GOT3 (cell line): ENCODE data around the gene SCN1A.
"Not testable (repeated sequence)": the region's sequence is repeated elsewhere in the genome, so short reads cannot be mapped to it uniquely, and the experiment has no call there.

Experiments
- DNase-seq: peaks from one replicate; lab custom pipeline; 2025; ENCODE audit warnings: mixed read lengths; lab: John Stamatoyannopoulos, UW

The SCN1A gene

GRCh38 chr2:166135152-166135848, 7.5 kb upstream of the SCN1A start:
- no peak for DNase-seq

GRCh38 chr2:166134252-166135151, 6.7 kb upstream of the SCN1A start:
- no peak for DNase-seq

DNA sequence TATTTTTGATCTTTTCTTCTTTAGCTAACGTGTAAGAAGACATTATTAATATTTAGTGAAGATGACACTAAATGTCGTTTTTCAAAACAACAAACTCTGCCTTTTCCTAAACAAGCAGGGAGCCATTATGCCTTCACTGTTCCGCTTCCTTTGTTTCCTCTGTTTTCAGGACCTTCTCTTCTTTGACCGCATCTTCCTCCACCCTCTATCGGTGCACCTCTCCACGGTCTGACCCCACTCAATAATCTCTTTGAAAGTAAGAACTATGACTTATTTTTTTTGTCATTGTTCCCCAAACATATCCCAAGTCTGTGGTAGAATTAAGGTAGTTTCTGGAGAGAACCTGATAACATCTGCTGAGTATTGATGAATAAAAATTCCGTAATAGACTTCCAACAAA, 5.8 kb upstream of the SCN1A start:
- DNase-seq: no peak

- no peak for DNase-seq
These were observed 311 bp upstream of the SCN1A start for GRCh38 chr2:166128156-166128505.

GRCh38 chr2:166126007-166126639, 1.7 kb downstream of the SCN1A start:
- DNase-seq: no peak

GRCh38 chr2:166125557-166125956, 2.3 kb downstream of the SCN1A start:
- no peak for DNase-seq

- no peak for DNase-seq
These were observed 9.6 kb downstream of the SCN1A start for GRCh38 chr2:166118180-166118579.

DNA sequence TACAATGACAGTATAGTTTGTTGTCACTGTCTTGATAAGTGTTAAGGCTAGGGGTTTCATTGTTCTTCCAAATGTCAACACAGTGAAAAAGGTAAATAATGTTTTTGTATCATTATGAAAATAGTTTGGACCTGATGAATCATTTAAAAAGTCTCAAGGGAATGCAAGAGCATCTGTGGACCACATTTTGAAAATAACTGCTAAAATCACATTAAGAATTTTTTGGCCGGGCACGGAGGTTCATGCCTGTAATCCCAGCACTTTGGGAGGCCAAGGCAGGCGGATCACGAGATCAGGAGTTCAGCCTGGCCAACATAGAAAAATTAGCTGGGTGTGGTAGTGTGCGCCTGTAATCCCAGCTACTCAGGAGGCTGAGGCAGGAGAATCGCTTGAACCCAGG, 10.3 kb downstream of the SCN1A start:
- no peak for DNase-seq

- DNase-seq: no peak
These were observed 12.2 kb downstream of the SCN1A start for GRCh38 chr2:166115589-166115988.

- DNase-seq: no peak
These were observed 15.6 kb downstream of the SCN1A start for GRCh38 chr2:166112193-166112605.

- DNase-seq: no peak
These were observed 21.3 kb downstream of the SCN1A start for GRCh38 chr2:166106431-166107015.

DNA sequence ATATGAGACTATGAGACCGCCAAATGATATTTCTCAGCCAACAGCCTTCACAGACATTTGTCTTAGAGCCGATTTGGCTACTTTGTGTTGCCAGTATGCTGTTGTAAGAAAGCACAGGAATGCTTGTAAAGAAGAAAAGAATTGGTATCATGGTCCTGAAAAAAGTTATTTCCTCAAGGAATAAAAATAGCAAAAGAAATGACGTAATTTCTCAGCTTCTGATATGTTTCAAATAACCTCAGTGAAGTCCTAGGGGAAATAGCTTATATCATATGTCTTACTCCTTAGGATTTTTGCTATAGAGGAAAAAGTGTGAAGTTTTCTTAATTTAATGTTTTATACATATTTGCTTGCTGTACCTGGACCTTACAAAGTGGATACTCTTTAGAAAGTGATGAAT, 23.0 kb downstream of the SCN1A start:
- no peak for DNase-seq

DNA sequence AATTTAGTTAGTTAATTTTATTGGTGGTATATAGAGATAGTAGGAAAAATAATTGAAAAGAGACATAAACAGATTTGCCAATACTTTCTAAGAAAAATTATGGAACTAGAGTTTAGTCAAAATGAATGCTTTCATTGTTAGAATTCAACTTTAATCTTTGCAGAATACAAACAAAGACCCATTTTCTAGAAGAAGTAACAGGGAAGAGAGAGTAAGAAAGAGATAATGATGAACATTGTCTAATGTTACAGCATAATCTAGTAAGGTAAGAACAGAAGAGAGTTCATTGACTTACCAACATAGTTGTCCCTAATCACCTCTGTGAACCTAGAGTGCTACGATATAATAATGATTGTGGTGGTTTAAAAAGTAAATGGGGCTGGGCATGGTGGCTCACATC, 23.7 kb downstream of the SCN1A start:
- no peak for DNase-seq

- not testable (repeated sequence) for DNase-seq
These were observed 24.5 kb downstream of the SCN1A start for GRCh38 chr2:166103277-166103676.

GRCh38 chr2:166094325-166094724, 33.5 kb downstream of the SCN1A start:
- no peak for DNase-seq

DNA sequence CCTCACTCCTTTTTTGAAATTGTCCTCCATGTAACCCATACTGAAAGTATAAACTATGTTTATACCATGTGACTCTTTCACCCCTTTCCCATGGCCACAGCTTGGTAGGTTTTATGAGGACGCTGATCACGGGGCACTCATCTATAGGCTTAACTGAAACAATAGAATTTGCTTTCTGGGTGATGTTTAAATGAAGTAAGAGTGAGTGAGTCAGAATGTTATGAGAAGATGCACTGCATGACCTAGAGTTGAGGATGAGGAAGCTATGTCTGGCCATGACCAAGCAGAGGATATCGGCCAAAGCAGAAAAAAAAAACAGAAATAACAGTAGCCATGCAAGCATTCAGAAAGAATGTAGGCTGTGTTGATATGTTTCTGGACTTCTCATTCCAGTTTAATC, 34.9 kb downstream of the SCN1A start:
- DNase-seq: no peak

DNA sequence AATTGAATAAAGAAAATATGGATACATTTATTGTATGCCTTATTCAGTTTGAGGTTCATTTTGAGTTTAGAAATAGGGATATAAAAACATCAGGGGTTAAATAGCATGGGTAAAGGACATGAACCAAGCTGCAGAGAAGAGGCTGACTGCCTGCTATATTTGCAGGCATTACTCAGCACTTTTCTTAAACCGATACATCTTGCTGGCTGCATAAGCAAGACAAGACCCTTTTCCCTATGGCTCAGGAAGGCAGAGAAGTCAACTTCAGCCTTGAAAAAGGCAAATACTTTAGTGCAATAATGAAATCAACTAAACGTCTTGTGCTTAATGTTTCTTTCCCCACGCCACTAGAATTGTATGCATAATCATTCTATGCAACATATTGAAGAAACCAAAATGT, 36.4 kb downstream of the SCN1A start:
- DNase-seq: no peak

DNA sequence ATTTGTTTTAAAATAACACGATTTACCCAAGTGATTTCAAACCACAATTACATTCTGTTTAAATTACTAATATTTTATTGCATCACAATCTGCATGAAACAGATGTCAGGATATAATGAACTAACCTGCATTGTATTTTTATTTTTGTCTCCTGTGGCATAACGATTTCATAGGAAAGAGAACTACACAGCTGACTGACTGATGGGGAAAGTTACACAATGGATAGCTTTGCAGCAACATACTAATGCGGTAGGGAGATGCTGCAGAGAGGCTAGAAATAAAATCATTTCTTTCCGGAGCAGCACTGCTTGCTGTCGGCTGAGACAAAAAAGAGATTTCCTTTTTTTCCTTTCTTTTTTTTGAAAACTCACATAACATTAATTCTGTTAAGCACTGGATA, 36.9 kb downstream of the SCN1A start:
- no peak for DNase-seq

- DNase-seq: no peak
These were observed 37.5 kb downstream of the SCN1A start for GRCh38 chr2:166090346-166090745.

DNA sequence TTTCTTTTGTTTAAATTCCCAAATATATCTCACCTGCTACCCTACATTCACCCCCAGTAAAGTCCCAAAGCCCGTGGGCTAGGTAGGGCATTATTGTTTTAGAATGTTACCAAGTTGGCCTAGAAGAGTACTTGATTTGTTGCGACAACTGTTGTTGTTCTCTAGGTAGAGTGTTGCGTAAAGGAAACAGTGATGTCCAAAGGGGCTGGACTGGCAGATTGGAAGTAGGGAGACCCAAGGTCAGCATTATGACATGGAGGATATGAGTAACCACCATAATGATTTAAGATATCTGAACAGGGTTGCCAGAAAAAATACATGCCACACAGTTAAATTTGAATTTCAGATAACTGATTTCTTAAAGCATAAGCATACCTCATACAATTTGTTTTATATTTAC, 39.2 kb downstream of the SCN1A start:
- DNase-seq: no peak

- DNase-seq: no peak
These were observed 43.5 kb downstream of the SCN1A start for GRCh38 chr2:166084301-166084700.

DNA sequence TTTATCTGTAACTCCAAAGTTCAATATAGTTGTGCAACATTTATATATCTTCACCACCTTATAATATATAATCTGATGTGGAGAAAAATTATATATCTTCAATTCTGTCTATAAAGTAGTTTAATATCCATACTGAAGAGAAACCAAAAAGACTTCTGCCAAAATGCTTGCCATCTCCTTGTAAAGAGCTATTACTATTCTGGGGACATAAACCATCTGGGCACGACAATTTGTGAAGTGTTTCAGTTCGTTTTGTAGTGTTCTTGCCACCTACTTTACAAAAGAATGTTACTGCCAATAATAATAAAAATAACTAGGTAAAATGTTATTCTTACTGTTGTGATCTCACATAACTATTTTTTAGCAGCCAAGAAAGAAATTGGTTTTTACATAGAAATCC, 45.1 kb downstream of the SCN1A start:
- no peak for DNase-seq

GRCh38 chr2:166081852-166082251, 46.0 kb downstream of the SCN1A start:
- DNase-seq: no peak
